GM18909 (cell line): Measurements from ENCODE around the gene HNRNPDL.
"Not testable (repeated sequence)": the region's sequence is repeated elsewhere in the genome, so short reads cannot be mapped to it uniquely, and the experiment has no call there.

Experiments
- ATAC-seq: cut with Tn5 transposase; IDR thresholded peaks from one replicate; pipeline ENCODE4 v1.9.1; 2021; ENCODE audit warnings: mild to moderate bottlenecking; ENCODE audit not compliant: unreplicated experiment, poor library complexity

The HNRNPDL gene

DNA sequence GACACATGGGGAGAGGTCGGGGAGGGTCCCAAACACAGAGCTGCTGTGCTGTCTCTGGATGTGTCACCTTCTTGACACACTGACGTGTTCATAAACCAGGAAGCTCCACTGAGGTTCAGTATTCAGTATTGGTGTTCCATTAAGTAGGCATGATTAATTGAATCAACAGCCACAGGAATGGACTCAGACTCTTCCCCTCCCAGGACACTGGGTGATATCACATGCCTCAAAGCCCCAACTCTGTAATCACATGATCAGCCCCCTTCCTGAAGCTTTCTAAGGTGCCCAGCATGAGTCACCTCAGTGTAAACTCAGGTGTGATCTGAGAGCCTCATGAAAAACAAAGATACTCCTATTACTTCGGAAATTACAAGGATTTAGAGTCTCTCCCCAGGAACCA is 35.4 kb downstream of the HNRNPDL start:
- ATAC-seq = no peak

DNA sequence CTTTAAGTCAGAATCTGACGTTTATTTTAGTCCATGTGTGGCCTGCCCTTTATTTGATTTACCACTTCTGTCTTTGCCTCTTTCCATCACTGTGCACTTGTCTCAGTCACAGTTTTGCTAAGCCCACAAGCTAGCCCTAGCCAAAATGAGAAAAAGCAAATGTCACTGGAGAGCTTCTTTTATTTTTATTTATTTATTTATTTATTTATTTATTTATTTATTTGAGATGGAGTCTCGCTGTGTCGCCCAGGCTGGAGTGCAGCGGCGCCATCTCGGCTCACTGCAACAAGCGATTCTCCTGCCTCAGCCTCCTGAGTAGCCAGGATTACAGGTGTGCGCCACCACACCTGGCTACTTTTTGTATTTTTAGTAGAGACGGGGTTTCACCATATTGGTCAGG is 40.2 kb downstream of the HNRNPDL start:
- not testable (repeated sequence) for ATAC-seq

DNA sequence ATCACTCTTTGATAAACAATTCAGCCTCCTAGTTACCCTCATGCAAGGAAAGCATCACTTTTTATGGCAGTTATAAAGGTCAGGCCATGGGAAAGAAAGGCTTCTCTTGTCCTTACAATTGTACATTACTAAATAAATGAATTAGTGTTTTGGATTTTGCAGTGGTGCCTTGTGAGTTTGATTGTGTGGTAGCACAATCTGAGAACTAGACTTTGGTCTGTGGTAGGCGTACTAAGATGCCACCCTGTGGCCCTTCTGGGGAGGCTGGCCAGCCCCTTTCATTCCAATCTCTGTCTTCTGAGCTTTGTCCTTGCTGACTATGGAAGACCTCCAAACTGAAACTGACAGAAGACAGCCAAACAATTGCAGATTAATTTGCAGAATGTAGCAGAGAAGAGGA is 41.9 kb downstream of the HNRNPDL start:
- no peak for ATAC-seq

DNA sequence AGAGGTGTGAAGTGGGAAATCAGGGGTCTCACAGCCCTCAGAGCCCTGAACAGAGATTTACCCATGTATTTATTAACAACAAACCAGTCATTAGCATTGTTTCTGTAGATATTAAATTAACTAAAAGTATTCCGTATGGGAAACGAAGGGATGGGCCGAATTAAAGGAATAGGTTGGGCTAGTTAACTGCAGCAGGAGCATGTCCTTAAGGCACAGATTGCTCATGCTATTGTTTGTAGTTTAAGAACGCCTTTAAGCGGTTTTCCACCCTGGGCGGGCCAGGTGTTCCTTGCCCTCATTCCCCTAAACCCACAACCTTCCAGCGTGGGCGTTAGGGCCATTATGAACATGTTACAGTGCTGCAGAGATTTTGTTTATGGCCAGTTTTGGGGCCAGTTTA is 44.0 kb downstream of the HNRNPDL start:
- ATAC-seq = not testable (repeated sequence)

DNA sequence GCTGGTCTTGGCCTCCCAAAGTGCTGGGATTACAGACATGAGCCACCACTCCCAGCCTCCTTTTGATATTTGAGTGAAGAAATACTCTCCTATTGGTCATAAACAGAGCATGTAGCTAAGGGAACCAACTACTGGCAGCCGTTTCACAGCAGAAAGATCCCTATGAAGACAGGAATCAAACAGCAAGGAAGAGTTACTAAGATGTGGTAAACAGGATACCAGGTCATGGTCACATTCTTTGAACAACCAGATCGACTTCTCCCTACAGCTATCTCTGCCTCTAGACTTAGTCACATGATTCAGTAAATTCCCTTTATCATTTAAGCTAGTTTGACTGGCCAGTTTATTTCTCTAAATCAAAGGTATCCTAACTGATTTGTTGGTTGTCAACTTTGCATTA is 47.5 kb downstream of the HNRNPDL start:
- ATAC-seq = no peak

DNA sequence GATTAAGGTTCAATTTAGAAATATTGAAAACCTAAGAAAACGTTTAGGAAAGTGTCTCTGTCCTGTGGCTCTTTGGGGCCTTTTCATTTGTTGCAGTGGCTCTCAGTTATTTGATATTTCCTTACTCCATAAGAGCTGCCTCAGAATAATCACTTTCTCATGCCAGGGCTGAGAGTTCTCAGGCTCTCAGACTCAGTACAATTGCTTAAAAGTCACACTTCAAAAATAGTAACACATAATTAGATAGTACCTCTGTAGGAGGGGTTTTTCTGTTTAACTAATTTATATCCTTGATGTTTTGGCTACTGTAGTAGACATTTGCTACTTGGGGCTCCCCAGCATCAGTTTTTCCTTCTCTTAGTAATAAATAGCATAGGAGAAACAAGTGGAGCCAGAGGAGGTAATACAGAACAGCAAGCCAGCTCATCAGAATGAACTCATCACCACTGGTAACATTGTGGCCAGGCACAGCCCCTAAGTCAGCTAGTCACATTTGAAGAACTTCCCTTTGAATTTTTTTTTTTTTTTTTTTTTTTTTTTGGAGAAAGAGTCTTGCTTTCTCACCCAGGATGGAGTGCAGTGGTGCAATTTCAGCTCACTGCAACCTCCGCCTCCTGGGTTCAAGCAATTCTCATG is 48.5 kb downstream of the HNRNPDL start:
- no peak for ATAC-seq

DNA sequence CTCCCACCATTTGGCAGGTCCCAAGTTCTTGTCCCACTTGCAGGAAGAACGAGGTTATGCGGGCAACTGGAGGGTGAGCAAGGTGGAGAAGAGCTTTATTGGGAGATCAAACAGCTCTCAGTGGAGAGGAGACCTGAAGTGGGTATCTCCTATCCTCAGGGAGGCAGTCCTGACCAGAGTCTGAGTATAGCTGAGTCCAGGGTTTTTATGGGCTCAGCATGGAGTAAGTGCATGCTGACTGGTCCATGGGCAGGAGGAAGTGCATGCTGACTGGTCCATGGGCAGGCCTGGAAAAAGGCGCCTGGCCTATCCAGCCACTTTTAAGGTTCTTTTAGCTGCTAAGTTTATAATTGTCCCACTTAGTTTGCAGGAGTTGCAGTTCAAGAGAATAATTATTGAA is 49.0 kb downstream of the HNRNPDL start:
- ATAC-seq = no peak

DNA sequence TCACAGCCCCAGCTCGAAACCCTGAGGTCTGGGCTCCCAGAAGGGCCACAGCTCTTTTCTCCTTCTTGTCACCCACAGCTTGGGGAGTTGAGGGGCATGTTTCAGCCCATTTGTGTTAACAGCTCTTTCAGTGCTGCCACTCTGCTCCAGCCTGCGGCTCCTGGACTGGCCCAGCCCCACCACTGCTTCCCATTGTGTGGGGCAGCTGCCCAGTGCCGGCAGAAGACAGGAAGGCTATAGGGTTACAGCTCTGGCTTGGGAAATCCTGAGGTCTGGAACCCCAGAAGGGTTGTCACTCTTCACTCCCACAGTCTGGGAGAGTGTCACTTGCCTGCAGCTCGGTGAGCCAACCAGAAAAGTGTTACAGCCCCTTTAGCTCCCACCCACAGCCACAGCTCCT is 49.4 kb downstream of the HNRNPDL start:
- no peak for ATAC-seq

DNA sequence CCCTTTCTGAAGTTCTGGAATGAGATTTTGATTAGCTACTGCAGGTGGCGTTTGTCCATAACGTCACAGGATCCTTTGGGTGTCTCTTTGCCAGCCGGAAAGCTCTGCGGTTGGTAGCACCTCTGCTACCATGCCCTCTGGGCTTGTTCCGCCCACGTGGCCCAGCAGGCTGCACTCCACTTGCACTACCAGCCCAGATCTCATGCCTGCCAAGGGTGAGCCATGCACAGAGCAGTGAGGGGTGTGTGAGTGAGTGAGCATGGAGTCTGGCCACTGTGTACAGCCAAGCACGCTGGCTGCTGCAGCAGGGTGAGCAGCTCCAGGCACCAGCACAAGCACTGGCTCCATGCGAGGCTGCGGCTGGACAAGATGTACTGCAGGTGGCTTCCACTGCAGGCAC is 49.9 kb downstream of the HNRNPDL start:
- ATAC-seq = no peak

DNA sequence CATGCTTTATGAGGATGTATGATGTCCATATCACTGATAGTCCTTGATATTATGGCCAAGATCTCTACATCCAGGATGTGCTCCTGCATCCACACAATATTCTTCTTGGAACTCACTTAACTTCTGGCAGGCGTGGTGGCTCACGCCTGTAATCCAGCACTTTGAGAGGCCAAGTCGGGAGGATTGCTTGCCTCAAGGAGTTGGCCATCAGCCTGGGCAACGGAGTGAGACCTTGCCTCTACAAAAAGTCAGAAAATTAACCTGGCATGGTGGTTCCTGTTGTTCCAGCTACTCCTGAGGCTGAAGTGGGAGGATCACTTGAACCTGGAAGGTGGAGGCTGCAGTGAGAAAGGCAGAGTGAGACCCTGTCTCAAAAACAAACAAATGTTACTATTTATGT is 54.2 kb downstream of the HNRNPDL start:
- no peak for ATAC-seq

DNA sequence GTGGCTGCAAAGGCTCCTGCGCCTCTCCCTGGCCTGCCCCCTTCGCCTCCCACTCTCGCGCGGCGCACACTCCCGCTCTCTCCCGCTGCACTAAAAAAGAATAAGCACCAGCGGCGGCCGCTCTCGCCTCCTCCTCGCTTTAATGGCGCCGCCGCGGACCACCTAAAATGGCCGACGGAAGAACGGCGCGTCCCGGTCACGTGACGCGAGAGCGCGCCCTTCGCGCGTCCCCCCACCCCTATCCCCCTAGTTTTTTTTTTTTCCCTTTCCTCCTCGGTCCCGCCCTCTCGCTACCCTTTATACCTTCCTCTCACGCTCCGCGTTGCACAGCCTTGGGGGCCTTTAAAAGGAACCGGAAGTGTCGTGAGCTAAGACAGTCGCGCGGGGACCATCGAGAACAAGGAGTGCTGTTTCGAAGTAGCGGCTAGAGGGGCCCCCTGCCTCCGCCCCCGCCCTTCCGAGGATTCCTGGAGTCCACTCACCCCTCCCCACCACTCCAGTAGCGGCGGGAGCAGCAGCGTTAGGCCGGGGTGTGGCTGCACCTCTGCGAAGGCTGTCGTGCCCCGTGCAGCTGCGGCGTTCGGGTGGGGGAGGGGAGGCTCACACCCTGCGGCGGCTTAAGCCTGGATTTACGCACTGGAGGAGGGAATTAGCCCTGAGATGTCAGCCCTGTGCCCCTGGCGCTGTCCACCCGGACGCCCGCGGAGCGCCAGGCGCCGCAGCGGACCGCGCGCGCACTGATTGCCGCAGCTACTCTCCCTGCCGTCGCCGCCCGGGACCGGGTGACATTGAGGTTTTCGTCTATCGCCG is 56.2 kb downstream of the HNRNPDL start, which contains the start of gene HNRNPD:
Gene HNRNPD, minus strand, starts transcription at position 176 of the 810 bp plus-strand sequence. CDS start 313 bp downstream, outside the sequence.
- ATAC-seq = peak; percentile 96

DNA sequence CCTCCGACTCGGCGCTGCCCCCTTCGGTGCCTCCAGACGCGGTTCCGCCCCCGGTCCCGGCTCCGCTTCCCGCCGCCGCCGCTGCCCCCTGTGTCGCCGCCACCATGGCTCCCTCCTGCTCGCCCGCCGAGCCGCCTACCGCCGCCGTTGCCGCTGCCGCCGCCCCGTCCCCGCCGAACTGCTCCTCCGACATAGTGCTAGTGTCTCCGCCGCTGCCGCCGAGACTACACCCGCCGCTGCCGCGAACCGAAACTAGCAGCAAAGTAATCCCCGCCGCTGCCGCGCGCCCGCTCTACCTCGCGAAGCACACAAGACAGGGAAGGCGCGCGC is 56.8 kb downstream of the HNRNPDL start:
- peak; percentile 21 for ATAC-seq
